MG63 (cell line): ENCODE measurements around the gene NTRK2. TPM values are rescaled to one million over a fixed set of nuclear protein-coding genes. Genes with fewer than 3 reads are reported as not detected.

Experiments used
- DNase-seq: peaks from one replicate; pipeline ENCODE4 v3.0.0-alpha.2; 2020
- H3K27me3 ChIP-seq: fragments of 250-450 bp; sonication (Bioruptor Pico); 2 replicates; pipeline ENCODE4 v1.5.1; 2020; ENCODE audit warnings: mild to moderate bottlenecking, moderate library complexity
- H3K36me3 ChIP-seq: fragments of 250-450 bp; sonication (Bioruptor Pico); 2 replicates; pipeline ENCODE4 v1.5.1; 2020; ENCODE audit warnings: mild to moderate bottlenecking, moderate library complexity
- H3K4me3 ChIP-seq: fragments of 250-450 bp; sonication (Bioruptor Pico); 2 replicates; pipeline ENCODE4 v1.5.1; 2020; ENCODE audit warnings: mild to moderate bottlenecking, moderate library complexity
- H3K9me3 ChIP-seq: fragments of 250-450 bp; sonication (Bioruptor Pico); 2 replicates; pipeline ENCODE4 v1.5.1; 2020; ENCODE audit warnings: mild to moderate bottlenecking, moderate library complexity
- total RNA-seq: library from RNA; depleted of rRNA; stranded (reverse); fragments of >200 nt; shearing (Covaris generic); gene quantifications from 2 replicates; pipeline ENCODE4 v1.2.3, GENCODE V29; 2014; ENCODE audit warnings: low replicate concordance

Gene NTRK2
- total RNA-seq, 1 experiment from 2014 or later = not detected

DNA sequence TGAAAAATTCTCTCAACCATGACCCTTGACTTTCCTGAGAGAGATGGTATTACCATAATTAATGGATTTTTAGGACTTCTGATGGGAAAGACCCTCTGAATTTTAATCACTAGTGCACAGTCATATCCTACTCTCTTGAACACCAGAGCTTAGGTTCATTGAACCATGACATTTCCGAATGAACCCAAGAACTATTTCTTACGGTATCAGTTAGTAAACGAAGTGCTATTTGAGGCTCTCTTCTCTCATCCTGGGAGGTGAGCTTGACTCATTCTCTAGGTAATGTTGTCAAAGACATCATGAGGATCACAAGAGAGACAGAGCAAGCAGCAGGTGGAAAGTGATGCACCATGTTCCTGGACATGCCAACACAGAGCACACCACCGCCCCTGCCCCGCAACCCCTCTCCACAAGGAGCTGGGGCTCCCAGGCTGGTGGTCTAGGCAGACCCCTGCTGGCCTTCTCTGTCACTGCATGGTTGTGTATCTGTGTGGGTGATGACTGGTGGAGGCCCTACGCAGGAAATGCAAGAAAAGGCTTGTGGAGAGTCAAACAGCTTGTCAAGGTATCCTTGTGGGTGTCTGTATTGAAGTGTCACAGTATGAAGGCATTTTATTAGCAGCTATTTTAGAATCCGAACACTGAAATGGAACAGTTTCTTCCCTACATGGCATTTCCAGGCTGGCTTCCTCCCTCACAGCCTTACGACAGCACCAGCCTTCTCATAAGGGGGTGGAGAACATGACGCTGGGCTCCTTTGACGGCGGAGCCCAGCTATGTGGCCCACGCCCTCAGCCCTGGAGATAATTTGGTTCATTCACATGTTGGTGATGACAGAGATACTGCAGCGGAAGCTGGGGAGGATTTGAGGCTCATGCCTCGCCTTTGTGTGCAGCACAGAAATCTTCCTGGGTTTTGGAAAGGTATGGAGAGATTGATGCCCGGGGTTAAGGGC, 297.6 kb downstream of the NTRK2 start:
- Histone ChIP-seq H3K36me3 (no peaks in the 10 kb centered on the region), H3K27me3 (no peaks in the 10 kb centered on the region), H3K4me3 (no peak overlapping the region), H3K9me3 (no peaks in the 10 kb centered on the region)
- no peak for DNase-seq

- no peak overlapping the region for H3K4me3 ChIP-seq
- H3K36me3 ChIP-seq = no peaks in the 10 kb centered on the region
- H3K27me3 ChIP-seq = no peaks in the 10 kb centered on the region
- DNase-seq = no peak
- H3K9me3 ChIP-seq = no peaks in the 10 kb centered on the region
These were observed 299.6 kb downstream of the NTRK2 start for GRCh38 chr9:84969084-84969483.

DNA sequence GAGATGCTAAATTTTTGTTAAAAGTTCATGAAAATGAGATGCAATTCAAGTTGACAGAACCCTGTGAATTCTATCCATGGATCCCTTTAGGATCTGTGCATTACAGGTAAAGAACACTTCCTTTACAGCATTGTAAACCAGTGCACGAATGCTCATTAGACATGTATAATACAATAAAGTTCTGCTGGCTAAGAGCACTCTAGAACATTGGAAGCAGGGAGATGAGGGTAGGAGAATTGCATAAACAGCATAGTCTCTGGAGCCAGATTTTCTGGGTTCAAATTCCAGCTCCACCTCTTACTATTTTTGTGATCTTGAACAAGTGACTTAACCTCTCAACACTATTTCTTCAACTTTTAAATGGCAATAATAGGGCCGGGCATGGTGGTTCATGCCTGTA, 300.2 kb downstream of the NTRK2 start:
- Histone ChIP-seq H3K27me3 (no peaks in the 10 kb centered on the region), H3K9me3 (no peaks in the 10 kb centered on the region), H3K4me3 (no peak overlapping the region), H3K36me3 (no peaks in the 10 kb centered on the region)
- DNase-seq = no peak

DNA sequence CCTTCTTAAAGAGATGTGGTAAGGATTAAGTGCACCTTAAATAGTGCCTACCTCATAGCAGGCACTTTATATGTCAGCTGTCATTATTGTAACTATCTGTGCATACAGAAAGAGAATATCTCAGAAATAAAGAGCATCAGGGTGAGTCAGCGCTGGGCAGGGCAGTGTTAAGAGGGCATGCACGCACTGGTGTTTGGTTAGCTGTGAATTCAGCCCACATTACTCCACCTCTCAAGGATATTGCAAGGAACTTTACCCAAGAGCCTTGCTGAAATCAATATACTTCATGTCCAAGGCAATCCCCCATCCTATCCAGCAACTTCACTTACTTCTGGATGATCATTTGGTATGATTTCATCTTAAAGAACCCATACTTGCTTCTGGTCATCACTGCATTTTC, 300.9 kb downstream of the NTRK2 start:
- Histone ChIP-seq H3K4me3 (no peak overlapping the region), H3K27me3 (no peaks in the 10 kb centered on the region), H3K36me3 (no peaks in the 10 kb centered on the region), H3K9me3 (no peaks in the 10 kb centered on the region)
- peak; percentile 59 for DNase-seq

DNA sequence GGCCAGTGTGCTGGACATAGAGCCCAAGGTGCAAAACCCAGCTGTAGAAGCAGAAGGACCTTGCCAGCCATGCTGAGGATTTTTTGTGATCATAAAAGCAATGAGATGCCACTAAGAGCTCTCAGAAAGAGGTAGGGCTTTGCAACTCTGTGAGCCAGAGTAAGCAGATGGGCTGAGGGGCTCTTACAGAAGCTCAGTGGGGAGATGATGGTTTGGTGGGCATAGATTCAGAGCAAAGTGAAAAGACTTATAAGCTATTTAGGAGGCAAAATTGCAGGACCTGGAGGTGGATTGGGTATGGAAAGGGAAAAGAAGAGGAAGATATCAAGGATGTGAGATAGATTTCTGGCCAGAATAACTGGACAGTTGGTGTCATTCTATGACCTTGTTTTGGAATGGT, 302.0 kb downstream of the NTRK2 start:
- no peak overlapping the region for H3K4me3 ChIP-seq
- no peaks in the 10 kb centered on the region for H3K36me3 ChIP-seq
- DNase-seq = no peak
- H3K27me3 ChIP-seq = no peaks in the 10 kb centered on the region
- no peaks in the 10 kb centered on the region for H3K9me3 ChIP-seq

DNA sequence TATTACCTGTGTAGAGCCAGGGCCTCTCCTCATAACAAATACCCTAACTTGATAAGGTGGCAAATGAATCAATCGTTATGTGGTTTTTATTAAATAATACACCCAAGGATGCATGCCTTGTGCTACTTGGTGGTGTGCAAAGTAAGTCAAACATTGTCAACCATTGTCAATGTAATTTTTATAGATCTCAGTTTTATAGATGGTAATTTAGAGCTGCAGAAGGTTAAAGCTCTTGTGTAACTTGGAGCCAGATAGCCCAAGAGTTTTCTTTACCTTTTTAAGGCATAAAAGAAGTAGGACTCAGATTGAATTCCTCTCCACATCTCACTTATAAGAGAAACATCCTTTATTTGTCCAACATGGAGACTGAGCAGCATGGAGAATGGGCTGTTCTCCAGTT, 304.7 kb downstream of the NTRK2 start:
- Histone ChIP-seq H3K27me3 (no peaks in the 10 kb centered on the region), H3K36me3 (no peaks in the 10 kb centered on the region), H3K9me3 (no peaks in the 10 kb centered on the region), H3K4me3 (no peak overlapping the region)
- no peak for DNase-seq

DNA sequence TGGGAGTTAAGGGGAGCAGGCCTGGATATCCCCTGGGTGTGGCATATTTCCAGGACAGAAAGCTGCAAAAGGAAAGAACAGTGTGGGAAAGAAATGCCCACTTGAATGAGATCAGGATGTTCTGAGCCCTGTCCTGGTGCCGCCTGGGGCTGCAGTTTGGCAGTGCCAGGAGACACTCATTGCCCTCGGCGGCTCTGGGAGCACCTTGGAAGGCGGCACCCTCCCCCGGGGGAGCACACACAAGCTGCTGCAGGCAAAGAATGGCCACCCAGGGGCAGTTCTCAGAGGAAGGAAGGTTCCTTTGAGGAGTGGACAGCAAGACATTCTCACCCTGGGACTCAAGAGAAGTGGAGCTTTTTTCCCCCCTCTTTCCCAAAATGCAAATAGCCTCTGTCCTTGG, 305.3 kb downstream of the NTRK2 start:
- H3K27me3 ChIP-seq = no peaks in the 10 kb centered on the region
- H3K9me3 ChIP-seq = no peaks in the 10 kb centered on the region
- H3K36me3 ChIP-seq = no peaks in the 10 kb centered on the region
- H3K4me3 ChIP-seq = no peak overlapping the region
- DNase-seq = no peak

DNA sequence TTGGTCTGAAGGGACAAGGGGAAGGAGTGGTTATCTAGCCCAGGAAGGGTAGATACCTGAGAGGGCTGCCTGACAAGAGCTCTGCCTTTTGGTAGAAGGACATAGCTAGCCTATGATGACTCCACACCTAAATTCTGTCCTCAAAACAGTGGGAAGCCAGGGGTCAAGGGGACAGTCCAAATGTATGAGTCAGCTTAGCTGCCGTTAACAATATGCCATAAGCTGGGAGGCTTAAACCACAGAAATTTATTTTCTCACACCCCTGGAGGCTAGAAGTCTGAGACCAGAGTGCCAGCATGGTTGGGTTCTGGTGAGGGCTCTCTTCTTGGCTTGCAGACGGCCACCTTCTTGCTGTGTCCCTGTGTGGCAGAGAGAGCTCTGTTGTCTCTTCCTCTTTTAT, 306.4 kb downstream of the NTRK2 start:
- Histone ChIP-seq H3K36me3 (no peaks in the 10 kb centered on the region), H3K9me3 (no peaks in the 10 kb centered on the region), H3K27me3 (no peaks in the 10 kb centered on the region), H3K4me3 (no peak overlapping the region)
- peak; percentile 20 for DNase-seq

GRCh38 chr9:84978661-84979060, 309.1 kb downstream of the NTRK2 start:
- no peak for DNase-seq
- Histone ChIP-seq H3K9me3 (no peaks in the 10 kb centered on the region), H3K4me3 (no peak overlapping the region), H3K27me3 (no peaks in the 10 kb centered on the region), H3K36me3 (no peaks in the 10 kb centered on the region)

DNA sequence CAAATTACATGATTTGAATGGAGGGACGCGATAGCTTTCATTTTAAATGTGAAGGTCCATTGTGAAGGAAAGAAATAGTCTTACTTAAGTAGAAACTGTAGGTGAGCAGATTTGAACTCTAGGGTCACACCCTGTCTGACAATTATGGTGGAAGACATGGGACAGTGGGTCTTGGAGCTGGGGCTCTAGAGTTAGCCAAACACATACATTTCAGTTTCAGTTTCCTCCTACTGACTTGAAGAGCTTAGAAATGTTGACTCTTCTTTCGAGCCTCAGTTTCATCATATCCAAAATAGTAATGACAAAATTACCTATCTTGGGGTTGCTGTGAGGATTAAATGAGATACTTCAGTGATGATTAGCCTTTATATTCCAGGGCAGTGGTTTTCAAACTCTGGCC, 314.2 kb downstream of the NTRK2 start:
- Histone ChIP-seq H3K9me3 (no peaks in the 10 kb centered on the region), H3K27me3 (no peaks in the 10 kb centered on the region), H3K4me3 (no peak overlapping the region), H3K36me3 (no peaks in the 10 kb centered on the region)
- DNase-seq = no peak

- H3K4me3 ChIP-seq = no peak overlapping the region
- H3K36me3 ChIP-seq = no peaks in the 10 kb centered on the region
- H3K27me3 ChIP-seq = no peaks in the 10 kb centered on the region
- no peak for DNase-seq
- H3K9me3 ChIP-seq = no peaks in the 10 kb centered on the region
These were observed 319.1 kb downstream of the NTRK2 start for GRCh38 chr9:84988621-84989020.

- no peaks in the 10 kb centered on the region for H3K27me3 ChIP-seq
- H3K36me3 ChIP-seq = no peaks in the 10 kb centered on the region
- no peaks in the 10 kb centered on the region for H3K9me3 ChIP-seq
- DNase-seq = no peak
- H3K4me3 ChIP-seq = no peak overlapping the region
These were observed 320.9 kb downstream of the NTRK2 start for GRCh38 chr9:84990416-84990815.

GRCh38 chr9:84990850-84991513, 321.5 kb downstream of the NTRK2 start:
- no peak for DNase-seq
- Histone ChIP-seq H3K9me3 (no peaks in the 10 kb centered on the region), H3K4me3 (no peak overlapping the region)

DNA sequence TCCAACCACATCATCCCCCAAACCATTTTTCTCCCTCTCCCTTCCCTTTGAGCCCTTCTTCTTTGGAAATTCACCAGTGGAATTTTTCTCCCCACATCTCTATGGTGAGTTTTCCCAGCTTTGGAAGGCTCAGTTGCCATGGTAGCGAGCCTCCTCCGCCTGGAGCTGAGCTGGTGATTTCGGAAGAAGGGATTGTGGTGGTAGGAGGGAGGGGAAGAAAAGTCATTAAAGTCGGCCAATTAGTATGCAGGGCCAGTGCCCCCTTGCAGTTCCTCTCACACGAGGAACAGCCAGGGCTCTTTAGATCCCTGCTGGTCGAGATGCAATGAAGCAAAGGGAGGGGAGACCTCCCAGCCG, 322.0 kb downstream of the NTRK2 start:
- H3K27me3 ChIP-seq = no peaks in the 10 kb centered on the region
- H3K9me3 ChIP-seq = no peaks in the 10 kb centered on the region
- H3K4me3 ChIP-seq = no peak overlapping the region
- no peak for DNase-seq
- no peaks in the 10 kb centered on the region for H3K36me3 ChIP-seq

More at GRCh38 chr9:84990850-84991513, 321.5 kb downstream of the NTRK2 start:
- H3K27me3 ChIP-seq = no peaks in the 10 kb centered on the region
- no peaks in the 10 kb centered on the region for H3K36me3 ChIP-seq

- no peaks in the 10 kb centered on the region for H3K36me3 ChIP-seq
- H3K4me3 ChIP-seq = no peak overlapping the region
- DNase-seq = no peak
- no peaks in the 10 kb centered on the region for H3K27me3 ChIP-seq
- H3K9me3 ChIP-seq = no peaks in the 10 kb centered on the region
These were observed 322.9 kb downstream of the NTRK2 start for GRCh38 chr9:84992381-84992780.

DNA sequence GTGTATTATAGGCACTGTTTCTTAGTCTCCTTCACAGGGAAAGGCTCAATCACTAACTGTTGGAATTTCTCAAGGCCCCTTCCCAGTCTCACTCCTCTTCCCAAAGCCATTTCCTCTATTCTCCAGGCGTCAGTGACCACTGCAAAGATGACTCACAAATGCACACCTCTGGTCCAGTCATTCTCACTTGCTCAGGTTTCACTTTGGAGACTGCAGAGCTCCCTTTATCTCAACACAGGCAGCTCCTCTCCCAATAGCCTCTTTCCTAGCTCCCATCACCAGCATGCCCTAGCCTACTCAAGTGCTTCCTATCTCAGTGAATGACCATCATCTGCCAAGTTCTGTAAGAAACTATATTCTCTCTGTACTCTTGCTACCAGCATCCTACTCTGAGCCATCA, 323.6 kb downstream of the NTRK2 start:
- no peaks in the 10 kb centered on the region for H3K27me3 ChIP-seq
- H3K36me3 ChIP-seq = no peaks in the 10 kb centered on the region
- no peak for DNase-seq
- H3K4me3 ChIP-seq = no peak overlapping the region
- H3K9me3 ChIP-seq = no peaks in the 10 kb centered on the region

DNA sequence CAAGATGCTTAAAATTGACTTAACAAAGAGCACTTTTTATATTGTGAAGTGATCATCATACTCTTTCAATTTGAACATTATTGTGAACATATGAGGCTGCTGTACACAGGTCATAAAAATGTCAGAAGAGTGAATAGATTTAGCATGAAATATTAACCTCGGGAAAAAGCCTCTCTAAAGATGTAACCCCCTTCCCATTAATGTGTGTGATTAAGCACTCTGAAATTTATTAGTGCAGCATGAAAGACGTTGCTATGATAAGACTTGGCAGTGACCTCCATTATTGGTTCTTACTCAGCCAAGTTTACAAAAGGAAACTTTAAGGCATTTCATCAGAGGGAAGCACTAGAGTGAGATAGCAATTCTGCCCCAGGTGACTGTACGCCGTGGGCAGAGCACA, 326.5 kb downstream of the NTRK2 start:
- Histone ChIP-seq H3K36me3 (no peaks in the 10 kb centered on the region), H3K27me3 (no peaks in the 10 kb centered on the region), H3K4me3 (no peak overlapping the region), H3K9me3 (no peaks in the 10 kb centered on the region)
- no peak for DNase-seq

GRCh38 chr9:84996716-84997115, 327.2 kb downstream of the NTRK2 start:
- no peak for DNase-seq
- H3K4me3 ChIP-seq = no peak overlapping the region
- H3K36me3 ChIP-seq = no peaks in the 10 kb centered on the region
- no peaks in the 10 kb centered on the region for H3K27me3 ChIP-seq
- H3K9me3 ChIP-seq = no peaks in the 10 kb centered on the region
